ENCODE data around the gene MXD1. TPM values are rescaled to one million over a fixed set of nuclear protein-coding genes. Genes with fewer than 3 reads are reported as not detected.
"Not testable (repeated sequence)": the region's sequence is repeated elsewhere in the genome, so short reads cannot be mapped to it uniquely, and the experiment has no call there.

MXD1 gene, protein sequence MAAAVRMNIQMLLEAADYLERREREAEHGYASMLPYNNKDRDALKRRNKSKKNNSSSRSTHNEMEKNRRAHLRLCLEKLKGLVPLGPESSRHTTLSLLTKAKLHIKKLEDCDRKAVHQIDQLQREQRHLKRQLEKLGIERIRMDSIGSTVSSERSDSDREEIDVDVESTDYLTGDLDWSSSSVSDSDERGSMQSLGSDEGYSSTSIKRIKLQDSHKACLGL
- polyA plus RNA-seq (2013, experiment 1 of 2), result 2.1 TPM
- 1.8 TPM for polyA plus RNA-seq (2013, experiment 2 of 2)

DNA sequence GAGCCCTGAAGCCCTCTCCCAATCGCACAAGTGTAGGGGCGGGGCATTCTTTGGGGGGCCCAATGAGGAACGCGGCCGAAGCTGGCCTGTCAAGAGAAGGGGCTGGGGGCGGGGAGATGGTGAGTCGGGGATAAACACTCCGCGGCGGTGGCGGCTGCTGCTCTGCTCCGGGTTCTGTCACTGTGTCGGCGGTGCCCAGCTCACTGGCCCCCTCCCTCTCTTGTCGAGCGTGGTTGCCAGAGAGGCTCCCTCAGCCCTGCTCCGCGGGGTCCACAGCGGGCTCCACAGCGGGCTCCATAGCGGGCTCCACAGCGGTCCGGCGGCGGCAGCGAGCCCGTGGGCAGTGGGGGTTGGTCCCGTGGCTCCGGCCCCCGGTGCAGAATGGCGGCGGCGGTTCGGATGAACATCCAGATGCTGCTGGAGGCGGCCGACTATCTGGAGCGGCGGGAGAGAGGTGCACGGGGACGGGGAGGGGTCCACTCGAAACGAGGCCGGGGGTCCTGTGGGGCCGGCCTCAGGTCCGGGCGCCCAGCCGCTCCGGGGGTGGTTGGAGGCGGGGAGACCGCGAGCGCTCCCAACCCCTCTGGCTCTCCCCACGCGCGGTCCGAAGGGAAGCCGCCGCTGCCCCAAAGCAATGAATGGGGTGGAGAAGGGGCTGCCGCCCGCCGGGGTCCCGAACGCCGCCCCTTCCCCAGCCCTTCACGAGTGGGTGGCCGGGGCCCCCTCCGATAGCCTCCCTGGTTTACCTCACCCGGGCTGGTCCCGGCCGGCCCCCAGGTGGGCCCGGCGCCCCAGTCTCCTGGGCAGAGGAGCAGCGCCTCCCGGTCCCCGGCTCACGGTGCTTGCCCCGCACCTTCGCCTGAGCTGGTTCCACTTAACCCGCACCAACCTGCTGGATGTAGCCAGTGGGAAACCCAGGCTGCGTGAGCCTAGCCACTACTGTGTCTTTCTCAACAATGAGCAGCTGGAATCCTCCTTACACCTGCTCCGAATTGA, at the start of gene MXD1:
MXD1 (plus strand) TSS at position 160 of the 996 bp plus-strand sequence; CDS start at position 382, 222 bp downstream.
- peak within 1 kb of the TSS; percentile 94 for H3K27ac ChIP-seq (ENCODE audit: low read depth, low read length)
- H3K9ac ChIP-seq (ENCODE audit: low read length), result peak within 1 kb of the TSS; percentile 91
- H3K4me3 ChIP-seq (ENCODE audit: low read length), result peak within 1 kb of the TSS; percentile 67
- peak within 1 kb of the TSS; percentile 96 for H3K56ac ChIP-seq (ENCODE audit: low read length)
- peak within 1 kb of the TSS; percentile 90 for H3K4ac ChIP-seq (ENCODE audit: low read depth, low read length)
- no peaks in the 10 kb centered on the region for H3K36me3 ChIP-seq (ENCODE audit: control insufficient read depth, insufficient read depth, low read length)
- no peak within 1 kb of the TSS for H4K5ac ChIP-seq (ENCODE audit: low read length)
- H3K4me1 ChIP-seq (ENCODE audit: control insufficient read depth, low read depth, low read length), result no peaks in the 10 kb centered on the region
- H2BK120ac ChIP-seq (ENCODE audit: low read depth, low read length), result no peak within 1 kb of the TSS
- H3K27me3 ChIP-seq (ENCODE audit: insufficient read depth, low read length, poor library complexity), result no peaks in the 10 kb centered on the region
- no peaks in the 10 kb centered on the region for H3K79me1 ChIP-seq (ENCODE audit: low read length)
- no CpG with 5 or more reads among the region's 81 CpGs for WGBS (ENCODE audit: extremely low coverage, insufficient coverage, low lambda C conversion rate)
- H4K8ac ChIP-seq (ENCODE audit: low read depth, low read length), result no peak within 1 kb of the TSS
- no peak within 1 kb of the TSS for H2AK5ac ChIP-seq (ENCODE audit: low read length)
- DNase-seq, result no peak
- H2BK15ac ChIP-seq (replicated peaks; ENCODE audit: low read depth), result no peak within 1 kb of the TSS
- H3K23ac ChIP-seq (ENCODE audit: low read length), result no peak within 1 kb of the TSS
- no peaks in the 10 kb centered on the region for H3K79me2 ChIP-seq (ENCODE audit: control insufficient read depth, insufficient read depth, low read length)
- peak within 1 kb of the TSS; percentile 60 for H3K18ac ChIP-seq (ENCODE audit: low read length)
- H3K4me2 ChIP-seq (ENCODE audit: low read length), result peak within 1 kb of the TSS; percentile 79
- H2BK5ac ChIP-seq (ENCODE audit: low read length), result no peak within 1 kb of the TSS

DNA sequence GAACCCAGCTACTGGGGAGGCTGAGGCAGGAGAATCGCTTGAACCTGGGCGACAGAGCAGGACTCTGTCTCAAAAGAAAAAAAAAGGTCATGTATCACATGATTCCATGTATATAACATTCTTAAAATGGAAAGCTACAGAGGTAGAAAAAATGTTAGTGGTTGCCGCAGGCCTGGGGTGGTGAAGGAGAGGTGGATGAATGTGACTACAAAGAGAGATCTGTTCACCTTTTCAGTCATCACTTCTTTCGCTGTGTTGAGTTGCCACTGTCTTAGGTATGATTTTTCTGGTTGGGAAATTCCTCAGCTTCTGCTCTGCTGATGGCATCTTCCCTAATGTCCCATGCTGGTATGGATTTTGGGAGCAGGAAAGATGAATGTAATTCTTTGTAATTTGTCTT, 26.5 kb upstream of the MXD1 start:
- no peaks in the 10 kb centered on the region for H3K27me3 ChIP-seq (ENCODE audit: insufficient read depth, low read length, poor library complexity)
- no peak for DNase-seq
- no CpG with 5 or more reads among the region's 4 CpGs for WGBS (ENCODE audit: extremely low coverage, insufficient coverage, low lambda C conversion rate)
- H2BK5ac ChIP-seq (ENCODE audit: low read length), result no peak overlapping the region
- no peak overlapping the region for H2BK15ac ChIP-seq (replicated peaks; ENCODE audit: low read depth)
- no peak overlapping the region for H3K23ac ChIP-seq (ENCODE audit: low read length)
- H4K5ac ChIP-seq (ENCODE audit: low read length), result no peak overlapping the region
- H3K36me3 ChIP-seq (ENCODE audit: control insufficient read depth, insufficient read depth, low read length), result no peaks in the 10 kb centered on the region
- H3K56ac ChIP-seq (ENCODE audit: low read length), result no peak overlapping the region
- H4K8ac ChIP-seq (ENCODE audit: low read depth, low read length), result no peak overlapping the region
- no peak overlapping the region for H2BK120ac ChIP-seq (ENCODE audit: low read depth, low read length)
- no peaks in the 10 kb centered on the region for H3K79me2 ChIP-seq (ENCODE audit: control insufficient read depth, insufficient read depth, low read length)
- H3K79me1 ChIP-seq (ENCODE audit: low read length), result no peaks in the 10 kb centered on the region
- H3K4ac ChIP-seq (ENCODE audit: low read depth, low read length), result no peak overlapping the region
- no peak overlapping the region for H3K4me2 ChIP-seq (ENCODE audit: low read length)
- H3K4me3 ChIP-seq (ENCODE audit: low read length), result no peak overlapping the region
- H3K18ac ChIP-seq (ENCODE audit: low read length), result no peak overlapping the region
- H3K4me1 ChIP-seq (ENCODE audit: control insufficient read depth, low read depth, low read length), result no peaks in the 10 kb centered on the region
- H3K9ac ChIP-seq (ENCODE audit: low read length), result no peak overlapping the region
- no peak overlapping the region for H2AK5ac ChIP-seq (ENCODE audit: low read length)
- H3K27ac ChIP-seq (ENCODE audit: low read depth, low read length), result no peak overlapping the region

DNA sequence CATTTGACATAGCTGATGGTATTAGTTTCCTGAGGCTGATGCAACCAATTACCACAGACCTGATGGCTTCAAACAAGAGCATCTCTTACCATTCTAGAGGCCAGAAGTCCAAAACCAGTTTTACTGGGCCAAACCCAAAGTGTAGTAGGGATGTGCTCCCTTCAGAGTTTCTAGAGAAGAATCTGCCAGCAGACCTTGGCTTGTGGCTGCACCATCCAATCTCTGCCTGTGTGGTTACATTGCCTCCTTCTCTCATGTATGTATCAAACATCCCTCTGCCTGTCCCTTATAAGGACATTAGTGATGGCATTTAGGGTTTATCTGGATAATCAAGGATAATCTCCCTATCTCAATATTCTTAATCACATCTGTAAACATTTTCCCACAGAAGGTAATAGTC, 25.6 kb upstream of the MXD1 start:
- H3K4ac ChIP-seq (ENCODE audit: low read depth, low read length), result no peak overlapping the region
- H2BK5ac ChIP-seq (ENCODE audit: low read length), result no peak overlapping the region
- no peak overlapping the region for H3K9ac ChIP-seq (ENCODE audit: low read length)
- H3K36me3 ChIP-seq (ENCODE audit: control insufficient read depth, insufficient read depth, low read length), result no peaks in the 10 kb centered on the region
- H2BK120ac ChIP-seq (ENCODE audit: low read depth, low read length), result no peak overlapping the region
- no peak overlapping the region for H3K18ac ChIP-seq (ENCODE audit: low read length)
- H3K23ac ChIP-seq (ENCODE audit: low read length), result no peak overlapping the region
- H3K56ac ChIP-seq (ENCODE audit: low read length), result no peak overlapping the region
- no peak overlapping the region for H3K27ac ChIP-seq (ENCODE audit: low read depth, low read length)
- H4K5ac ChIP-seq (ENCODE audit: low read length), result no peak overlapping the region
- peaks cover 4% of the 10 kb centered on the region for H3K79me2 ChIP-seq (ENCODE audit: control insufficient read depth, insufficient read depth, low read length)
- no peak overlapping the region for H3K4me2 ChIP-seq (ENCODE audit: low read length)
- H4K8ac ChIP-seq (ENCODE audit: low read depth, low read length), result no peak overlapping the region
- H3K4me1 ChIP-seq (ENCODE audit: control insufficient read depth, low read depth, low read length), result no peaks in the 10 kb centered on the region
- H3K4me3 ChIP-seq (ENCODE audit: low read length), result no peak overlapping the region
- no peaks in the 10 kb centered on the region for H3K79me1 ChIP-seq (ENCODE audit: low read length)
- no peak overlapping the region for H2AK5ac ChIP-seq (ENCODE audit: low read length)
- DNase-seq, result no peak
- H3K27me3 ChIP-seq (ENCODE audit: insufficient read depth, low read length, poor library complexity), result no peaks in the 10 kb centered on the region
- H2BK15ac ChIP-seq (replicated peaks; ENCODE audit: low read depth), result no peak overlapping the region

DNA sequence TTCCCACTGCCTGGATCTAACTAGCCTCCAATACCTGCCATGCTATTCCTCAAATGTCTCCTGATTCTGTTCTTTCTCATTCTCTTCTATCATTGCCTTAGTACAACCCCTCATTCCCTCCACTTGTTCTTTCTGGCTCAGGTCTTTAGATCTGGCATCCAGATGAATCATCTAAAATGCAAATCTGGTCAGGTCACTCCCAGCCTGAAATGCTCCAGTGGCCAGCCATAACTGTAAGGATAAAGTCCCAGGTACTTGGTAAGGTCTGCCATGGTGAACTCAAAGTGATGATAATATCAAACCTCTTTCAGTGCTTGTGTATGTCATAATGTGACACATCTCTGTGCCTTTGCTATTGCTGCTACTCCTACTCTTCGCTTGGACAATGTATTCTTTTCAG, 24.0 kb upstream of the MXD1 start:
- Histone ChIP-seq H2BK5ac (ENCODE audit: low read length) (no peak overlapping the region), H3K23ac (ENCODE audit: low read length) (no peak overlapping the region), H3K4me1 (ENCODE audit: control insufficient read depth, low read depth, low read length) (no peaks in the 10 kb centered on the region), H3K4me2 (ENCODE audit: low read length) (no peak overlapping the region), H3K36me3 (ENCODE audit: control insufficient read depth, insufficient read depth, low read length) (no peaks in the 10 kb centered on the region), H2AK5ac (ENCODE audit: low read length) (no peak overlapping the region), H3K79me2 (ENCODE audit: control insufficient read depth, insufficient read depth, low read length) (peaks cover 11% of the 10 kb centered on the region), H3K4ac (ENCODE audit: low read depth, low read length) (no peak overlapping the region), H3K56ac (ENCODE audit: low read length) (no peak overlapping the region), H3K4me3 (ENCODE audit: low read length) (no peak overlapping the region), H3K27me3 (ENCODE audit: insufficient read depth, low read length, poor library complexity) (no peaks in the 10 kb centered on the region), H4K8ac (ENCODE audit: low read depth, low read length) (no peak overlapping the region), H3K9ac (ENCODE audit: low read length) (no peak overlapping the region), H2BK120ac (ENCODE audit: low read depth, low read length) (no peak overlapping the region), H4K5ac (ENCODE audit: low read length) (no peak overlapping the region), H3K79me1 (ENCODE audit: low read length) (no peaks in the 10 kb centered on the region), H3K18ac (ENCODE audit: low read length) (no peak overlapping the region), H3K27ac (ENCODE audit: low read depth, low read length) (no peak overlapping the region), H2BK15ac (replicated peaks; ENCODE audit: low read depth) (no peak overlapping the region)
- WGBS (ENCODE audit: extremely low coverage, insufficient coverage, low lambda C conversion rate), result no CpG with 5 or more reads among the region's 1 CpG
- no peak for DNase-seq

DNA sequence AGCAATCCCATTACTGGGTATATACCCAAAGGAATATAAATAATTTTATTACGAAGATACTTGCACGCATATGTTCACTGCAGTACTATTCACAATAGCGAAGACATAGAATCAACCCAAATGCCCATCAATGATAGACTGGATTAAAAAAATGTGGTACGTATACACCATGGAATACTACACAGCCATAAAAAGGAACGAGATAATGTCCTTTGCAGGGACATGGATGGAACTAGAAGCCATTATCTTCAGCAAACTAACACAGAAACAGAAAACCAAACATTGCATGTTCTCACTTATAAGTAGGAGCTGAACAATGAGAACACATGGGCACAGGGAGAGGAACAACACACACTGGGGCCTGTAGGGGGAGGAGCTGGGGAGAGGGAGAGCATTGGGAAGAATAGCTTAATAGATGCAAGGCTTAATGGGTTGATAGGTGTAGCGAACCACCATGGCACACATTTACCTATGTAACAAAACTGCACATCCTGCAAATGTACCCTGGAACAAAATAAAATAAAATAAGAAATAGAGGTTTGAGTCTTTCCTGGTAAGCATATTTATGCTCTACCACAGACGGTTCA, 22.0 kb upstream of the MXD1 start:
- not testable (repeated sequence) for H2BK15ac ChIP-seq (replicated peaks; ENCODE audit: low read depth); H4K8ac ChIP-seq (ENCODE audit: low read depth, low read length); H3K56ac ChIP-seq (ENCODE audit: low read length); H2AK5ac ChIP-seq (ENCODE audit: low read length); H3K27me3 ChIP-seq (ENCODE audit: insufficient read depth, low read length, poor library complexity); H3K4me2 ChIP-seq (ENCODE audit: low read length); H3K18ac ChIP-seq (ENCODE audit: low read length); H3K27ac ChIP-seq (ENCODE audit: low read depth, low read length); H3K4ac ChIP-seq (ENCODE audit: low read depth, low read length); H3K79me1 ChIP-seq (ENCODE audit: low read length); H2BK120ac ChIP-seq (ENCODE audit: low read depth, low read length); H3K9ac ChIP-seq (ENCODE audit: low read length); H2BK5ac ChIP-seq (ENCODE audit: low read length); H3K23ac ChIP-seq (ENCODE audit: low read length); H3K4me1 ChIP-seq (ENCODE audit: control insufficient read depth, low read depth, low read length); H3K4me3 ChIP-seq (ENCODE audit: low read length); H3K36me3 ChIP-seq (ENCODE audit: control insufficient read depth, insufficient read depth, low read length)
- Histone ChIP-seq H3K79me2 (ENCODE audit: control insufficient read depth, insufficient read depth, low read length) (peaks cover 11% of the 10 kb centered on the region), H4K5ac (ENCODE audit: low read length) (peak overlapping the region; percentile 97)
- DNase-seq, result peak; percentile 37
- WGBS (ENCODE audit: extremely low coverage, insufficient coverage, low lambda C conversion rate), result no CpG with 5 or more reads among the region's 7 CpGs
